ENCODE measurements around the gene DEPDC7.

DEPDC7 gene

GRCh38 chr11:33060271-33060670 lies 44.6 kb downstream of the DEPDC7 start:
- DNase-seq (ENCODE audit: low read depth in 3 of 3) = no peak

DNA sequence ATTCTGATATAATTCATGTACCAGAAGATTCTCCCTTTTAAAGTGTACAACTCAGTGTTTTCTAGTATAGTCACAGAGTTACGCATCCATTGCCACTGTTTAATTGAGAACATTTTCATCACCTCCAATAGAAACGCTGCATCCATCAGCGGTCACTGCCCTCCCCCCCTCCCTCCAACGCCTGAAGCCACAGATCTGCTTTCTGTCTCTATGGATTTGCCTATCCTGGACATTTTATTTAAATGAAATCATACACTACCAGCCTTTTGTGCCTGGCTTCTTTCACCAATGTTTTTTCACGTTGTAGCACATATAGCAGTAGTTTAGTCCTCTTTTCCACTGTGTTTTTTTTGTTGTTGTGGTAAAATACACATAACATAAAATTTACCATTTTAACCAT lies 46.5 kb downstream of the DEPDC7 start:
- DNase-seq (ENCODE audit: low read depth in 3 of 3) = no peak

- no peak for DNase-seq (ENCODE audit: low read depth in 3 of 3)
These were observed 47.7 kb downstream of the DEPDC7 start for GRCh38 chr11:33063326-33063881.

- no peak for DNase-seq (ENCODE audit: low read depth in 3 of 3)
These were observed 48.6 kb downstream of the DEPDC7 start for GRCh38 chr11:33064033-33064825.

DNA sequence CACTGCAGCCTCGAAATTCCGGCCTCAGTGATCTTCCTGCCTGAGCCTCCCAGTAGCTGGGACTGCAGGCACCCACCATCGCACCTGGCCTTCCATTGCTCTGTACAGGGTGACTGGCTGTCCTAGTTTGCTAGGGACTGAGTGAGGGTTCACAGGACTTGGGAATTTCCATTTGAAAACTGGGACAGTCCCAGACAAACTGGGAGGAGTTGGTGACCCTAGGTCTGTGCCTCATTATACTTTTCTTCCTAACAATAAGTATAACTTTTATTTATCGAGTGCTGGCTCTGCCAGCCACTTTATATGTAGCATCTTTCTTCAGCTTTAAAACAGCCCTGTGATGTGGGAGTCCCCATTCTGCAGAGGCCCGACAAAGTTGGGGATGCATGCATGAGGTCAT lies 49.2 kb downstream of the DEPDC7 start:
- no peak for DNase-seq (ENCODE audit: low read depth in 3 of 3)

- DNase-seq (ENCODE audit: low read depth in 3 of 3) = peak; percentile 55 to 62 (median 58)
These were observed 49.9 kb downstream of the DEPDC7 start for GRCh38 chr11:33065445-33066178.

- DNase-seq (ENCODE audit: low read depth in 3 of 3) = no peak
These were observed 51.6 kb downstream of the DEPDC7 start for GRCh38 chr11:33067294-33067693.

DNA sequence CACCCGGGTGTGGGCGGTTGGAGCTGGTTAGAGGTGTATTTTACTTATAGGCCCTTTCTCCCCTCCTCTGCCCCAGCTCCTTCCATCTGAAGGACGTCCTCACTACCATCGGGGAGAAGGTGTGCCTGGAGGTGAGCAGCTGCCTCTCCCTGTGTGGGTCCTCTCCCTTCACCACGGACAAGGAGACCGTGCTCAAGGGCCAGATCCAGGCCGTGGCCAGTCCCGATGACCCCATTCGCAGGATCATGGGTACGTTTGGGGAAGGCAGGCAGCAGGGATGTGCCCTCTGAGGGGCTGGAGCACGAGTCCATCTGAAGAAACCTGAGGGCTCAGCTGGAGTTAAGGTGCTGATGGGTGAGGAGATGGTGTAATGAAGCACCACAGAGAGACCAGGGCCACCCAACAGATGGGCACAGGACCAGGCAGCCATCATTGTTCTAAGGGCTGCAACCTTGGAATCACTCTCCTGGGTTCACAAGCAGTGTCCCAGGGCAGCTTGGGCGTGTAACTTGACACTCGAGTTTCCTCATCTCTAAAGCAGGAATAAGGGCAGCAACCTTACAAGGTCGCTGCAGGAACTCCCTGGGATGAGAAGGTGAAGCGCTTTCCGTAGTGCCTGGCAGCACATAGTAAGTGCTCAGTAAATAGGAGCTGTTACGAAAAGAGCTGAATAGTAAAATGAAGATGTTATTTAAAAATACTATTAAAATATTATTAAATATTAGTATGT lies 53.1 kb downstream of the DEPDC7 start:
- no peak for DNase-seq (ENCODE audit: low read depth in 3 of 3)

- DNase-seq (ENCODE audit: low read depth in 3 of 3) = no peak
These were observed 56.8 kb downstream of the DEPDC7 start for GRCh38 chr11:33072465-33072864.
